Activated CD8-positive, alpha-beta memory T cell treated with anti-CD3 and anti-CD28 coated beads for 36 hours (primary cell): ENCODE results near the gene HCFC1R1. TPM values are rescaled to one million over a fixed set of nuclear protein-coding genes. Genes with fewer than 3 reads are reported as not detected.
"Not testable (repeated sequence)": the region's sequence is repeated elsewhere in the genome, so short reads cannot be mapped to it uniquely, and the experiment has no call there.

Source experiments
- CTCF ChIA-PET: fragments of 350-600 bp; sonication (Branson Sonifier 250); formaldehyde crosslinking; loops from one replicate; lab custom pipeline; 2021; ENCODE audit warnings: antibody characterized with exemption; lab: Charles Lee
- POLR2A ChIA-PET: fragments of 350-600 bp; sonication (Branson Sonifier 250); formaldehyde crosslinking; loops from one replicate; lab custom pipeline; 2021; ENCODE audit warnings: antibody characterized with exemption; lab: Charles Lee
- total RNA-seq, 2 experiments: library from RNA; stranded (reverse); gene quantifications; one replicate each; pipeline ENCODE4 v1.2.3, GENCODE V29; 2021

The HCFC1R1 gene
- total RNA-seq, 2 experiments from 2014 or later = 27.5 to 28.5 TPM

GRCh38 chr16:3059723-3060242 lies 36.0 kb upstream of the HCFC1R1 start:
- ChIA-PET POLR2A (interaction anchor here (0.7 to 1.5 kb wide), 2 partner anchors 15 to 69 kb away, joined by 3 to 9 read pairs; no protein-coding TSS in a partner anchor), CTCF (interaction anchor here (0.6 to 5.4 kb wide), 21 partner anchors 10 to 111 kb away, joined by 3 to 72 read pairs (median 7); partner anchors contain the start of gene ZSCAN10)

DNA sequence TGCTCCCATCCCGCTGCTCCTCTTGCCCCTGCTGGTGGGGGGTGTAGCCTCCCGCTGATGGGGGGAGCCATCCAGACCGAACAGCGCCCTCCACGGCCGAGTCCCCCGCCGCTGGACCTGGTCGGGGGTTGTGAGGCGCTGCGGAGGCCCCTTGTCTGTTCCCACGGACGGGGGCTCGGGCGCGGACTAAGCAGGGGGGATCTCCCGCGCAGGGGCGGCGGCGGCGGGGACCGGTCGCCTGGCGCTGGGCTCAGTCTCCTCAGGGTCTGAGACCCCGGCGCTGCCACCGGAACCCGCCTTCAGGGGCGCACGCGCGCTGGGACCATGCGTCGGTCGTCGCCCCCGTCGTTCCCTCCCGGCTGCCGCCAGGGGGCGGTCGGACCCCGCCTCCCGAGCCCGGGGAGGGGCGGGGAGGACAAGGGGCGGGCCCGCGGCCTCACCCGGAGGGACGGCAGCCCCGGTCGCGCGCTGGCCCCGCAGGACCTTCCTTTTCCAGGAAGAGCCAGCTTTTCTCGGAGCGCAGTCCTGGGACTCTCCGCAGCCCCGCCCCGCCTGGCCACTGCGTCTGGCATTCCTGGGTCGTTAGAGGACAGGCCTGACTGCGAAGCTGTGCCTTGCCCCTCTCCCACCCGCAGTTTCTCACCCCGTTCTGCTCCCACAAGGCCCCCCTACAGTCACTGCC lies 35.4 kb upstream of the HCFC1R1 start:
- CTCF ChIA-PET = interaction anchor here (0.6 to 5.4 kb wide), 34 partner anchors 8 to 154 kb away, joined by 3 to 72 read pairs (median 5); partner anchors contain the start of genes HCFC1R1, THOC6 and ZSCAN10

GRCh38 chr16:3058139-3059030 lies 34.6 kb upstream of the HCFC1R1 start:
- POLR2A ChIA-PET = interaction anchor here (0.5 to 1.5 kb wide), 9 partner anchors 9 to 92 kb away, joined by 3 to 9 read pairs (median 5); partner anchors contain the start of genes MMP25 and ZNF213

More for the DNA sequence above, 35.4 kb upstream of the HCFC1R1 start:
- POLR2A ChIA-PET = interaction anchor here (0.5 to 1.5 kb wide), 7 partner anchors 11 to 75 kb away, joined by 3 to 9 read pairs (median 5); partner anchors contain the start of genes MMP25 and ZNF213

DNA sequence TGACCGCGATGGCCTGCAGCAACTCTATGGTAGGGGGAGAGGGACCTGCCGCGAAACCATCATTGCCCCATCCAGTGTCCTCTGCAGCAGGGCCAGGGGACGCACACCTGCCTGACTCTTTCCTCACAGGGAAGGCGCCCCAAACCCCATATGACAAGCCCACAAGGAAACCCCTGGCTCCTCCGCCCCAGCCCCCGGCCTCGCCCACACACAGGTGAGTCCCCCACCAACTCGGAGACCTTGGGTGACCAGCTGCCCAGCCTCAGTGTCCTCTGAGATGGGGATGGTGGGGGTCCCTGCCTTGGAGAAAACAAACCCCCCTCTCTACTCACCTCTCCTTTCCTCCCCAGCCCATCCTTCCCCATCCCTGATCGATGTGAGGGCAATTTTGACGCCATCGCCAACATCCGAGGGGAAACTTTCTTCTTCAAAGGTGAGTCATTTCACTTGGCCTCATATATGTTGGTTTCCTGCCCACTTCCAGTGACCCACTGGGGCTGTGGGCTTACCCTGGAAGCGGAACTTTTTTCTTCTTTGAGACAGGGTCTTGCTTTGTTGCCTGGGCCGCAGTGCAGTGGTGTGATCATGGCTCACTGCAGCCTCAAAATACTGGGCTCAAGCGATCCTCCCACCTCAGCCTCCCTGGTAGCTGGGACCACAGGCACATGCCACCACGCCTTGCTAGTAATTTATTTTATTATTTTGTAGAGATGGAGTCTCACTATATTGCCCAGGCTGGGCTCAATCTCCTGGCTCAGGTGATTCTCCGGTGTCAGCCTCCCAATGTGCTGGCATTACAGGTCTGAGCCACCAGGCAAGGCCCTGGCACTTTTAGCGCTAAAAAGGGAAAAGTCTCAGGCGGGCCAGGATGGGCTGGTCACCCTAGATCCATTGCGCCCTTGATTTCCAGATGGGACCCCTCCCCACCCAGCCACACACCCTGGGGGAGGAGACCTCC lies 33.7 kb upstream of the HCFC1R1 start:
- ChIA-PET POLR2A (interaction anchor here (1.3 to 1.5 kb wide), 3 partner anchors 10 to 77 kb away, joined by 5 to 9 read pairs (median 9); partner anchors contain the start of gene ZNF213), CTCF (interaction anchor here (1.0 to 5.4 kb wide), 15 partner anchors 8 to 92 kb away, joined by 3 to 72 read pairs (median 11); partner anchors contain the start of gene ZSCAN10)

More at GRCh38 chr16:3058139-3059030, 34.6 kb upstream of the HCFC1R1 start:
- CTCF ChIA-PET = interaction anchor here (0.8 to 5.4 kb wide), 27 partner anchors 9 to 155 kb away, joined by 3 to 72 read pairs (median 5); partner anchors contain the start of genes HCFC1R1, THOC6 and ZSCAN10

GRCh38 chr16:3056336-3057180 lies 32.8 kb upstream of the HCFC1R1 start:
- POLR2A ChIA-PET = no interaction called here
- CTCF ChIA-PET = interaction anchor here (0.6 to 5.4 kb wide), 7 partner anchors 19 to 115 kb away, joined by 3 to 72 read pairs (median 3); no protein-coding TSS in a partner anchor

GRCh38 chr16:3055734-3056115 lies 32.0 kb upstream of the HCFC1R1 start:
- CTCF ChIA-PET = interaction anchor here (0.9 to 5.4 kb wide), 6 partner anchors 25 to 116 kb away, joined by 3 to 72 read pairs (median 4); partner anchors contain the start of gene ZNF213

DNA sequence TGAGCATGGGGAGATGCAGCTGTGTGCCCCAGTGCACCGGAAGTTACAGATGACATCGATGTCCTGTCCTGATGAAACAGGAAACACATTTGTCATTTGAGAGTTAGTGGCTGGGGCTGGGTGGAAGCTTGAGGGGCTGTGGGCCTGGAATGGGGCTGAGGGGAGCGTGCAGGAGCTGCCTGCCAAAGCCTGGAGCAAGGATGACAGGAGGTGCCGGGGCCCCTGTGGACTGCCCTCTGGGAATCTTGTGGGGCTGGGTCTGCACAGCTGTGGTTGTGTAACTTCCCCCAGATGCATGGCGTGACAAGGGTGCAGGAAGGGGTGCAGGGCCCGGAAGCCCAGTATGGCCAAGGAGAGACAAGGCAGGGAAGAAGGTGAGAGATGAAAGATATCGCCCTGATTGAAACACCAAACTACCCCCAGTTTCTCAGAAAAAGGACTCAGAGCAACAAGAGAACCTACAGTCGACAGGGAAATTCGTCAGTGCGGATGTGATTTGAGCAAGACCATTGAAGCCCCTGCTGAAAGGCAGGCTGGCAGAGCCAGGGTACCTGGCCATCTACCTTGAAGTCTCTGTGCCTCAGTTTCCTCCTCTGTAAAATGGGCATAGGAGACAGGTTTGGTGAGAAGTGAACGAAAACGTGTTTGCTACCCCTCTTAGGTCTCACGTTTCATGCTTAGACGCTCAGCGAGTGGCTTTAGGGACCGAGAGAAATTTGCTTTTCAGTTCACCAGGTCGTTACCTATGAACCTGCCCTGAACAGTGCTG lies 31.4 kb upstream of the HCFC1R1 start:
- CTCF ChIA-PET = interaction anchor here (0.8 to 5.4 kb wide), 4 partner anchors 23 to 79 kb away, joined by 3 to 72 read pairs (median 4); partner anchors contain the start of gene ZNF213
- POLR2A ChIA-PET = no interaction called here

More at GRCh38 chr16:3055734-3056115, 32.0 kb upstream of the HCFC1R1 start:
- POLR2A ChIA-PET = not testable (repeated sequence)

DNA sequence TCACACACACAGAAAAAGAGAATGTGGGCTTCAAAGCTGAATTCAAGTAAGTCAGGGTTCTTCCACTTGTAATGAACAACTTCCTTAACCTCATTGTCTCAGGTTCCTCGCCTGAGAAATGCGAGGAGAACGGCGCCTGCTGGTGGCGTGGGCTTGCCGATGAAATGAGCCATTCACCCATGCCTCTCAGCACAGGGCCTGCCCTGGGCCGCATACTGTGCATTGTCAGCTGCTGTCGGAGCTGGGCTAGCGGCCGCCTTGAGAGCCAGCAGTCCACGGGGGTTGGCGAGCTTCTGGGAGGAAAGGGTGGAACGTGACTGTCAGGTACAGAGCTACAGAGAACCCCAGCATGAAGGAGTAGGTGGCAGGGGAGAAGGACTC lies 29.6 kb upstream of the HCFC1R1 start:
- CTCF ChIA-PET, POLR2A ChIA-PET: not testable (repeated sequence)

DNA sequence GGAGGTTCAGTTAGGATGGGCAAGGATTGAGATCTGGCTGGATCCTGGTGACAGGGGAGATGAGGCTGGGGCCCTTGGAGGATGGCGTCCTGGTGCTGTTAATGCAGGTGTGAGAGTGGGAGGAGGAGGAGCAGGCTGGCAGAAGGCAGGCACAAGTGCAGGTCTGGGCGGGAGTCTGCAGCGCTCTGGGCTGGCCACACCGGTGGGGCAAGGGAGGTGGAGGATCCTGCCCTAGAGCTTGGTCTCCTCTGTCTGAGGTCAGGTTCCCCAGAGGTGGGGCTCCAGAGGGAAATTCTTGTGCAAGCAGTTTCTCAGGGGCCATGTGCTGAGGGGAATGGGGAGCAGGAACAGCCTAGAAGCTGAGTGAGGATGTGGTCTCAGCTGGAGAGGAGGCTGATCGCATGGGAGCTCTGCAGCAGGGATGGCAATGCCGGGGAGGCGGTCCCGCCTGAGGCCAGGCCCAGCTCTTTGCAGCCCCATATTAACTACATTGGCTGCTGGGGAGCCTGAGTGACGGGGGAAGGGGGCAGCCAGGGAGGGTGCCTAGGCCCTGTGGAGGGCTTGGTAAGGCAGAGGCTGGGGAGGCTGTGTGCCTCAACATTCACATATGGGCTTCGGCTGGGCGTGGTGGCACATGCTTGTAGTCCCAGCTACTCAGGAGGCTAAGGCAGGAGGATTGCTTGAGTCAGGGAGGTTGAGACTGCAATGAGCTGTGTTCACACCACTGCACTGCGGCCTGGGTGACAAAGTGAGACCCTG lies 29.0 kb upstream of the HCFC1R1 start:
- CTCF ChIA-PET = interaction anchor here (2.1 kb wide), 1 partner anchor 21 kb away, joined by 8 read pairs; no protein-coding TSS in a partner anchor
- POLR2A ChIA-PET = not testable (repeated sequence)

- CTCF ChIA-PET = interaction anchor here (0.7 to 2.1 kb wide), 7 partner anchors 13 to 78 kb away, joined by 3 to 8 read pairs (median 4); no protein-coding TSS in a partner anchor
- POLR2A ChIA-PET = interaction anchor here (0.5 to 0.9 kb wide), 3 partner anchors 13 to 1994 kb away, joined by 3 to 6 read pairs (median 4); partner anchors contain the start of gene IL32
Measured at GRCh38 chr16:3051494-3051893, 27.8 kb upstream of the HCFC1R1 start.

DNA sequence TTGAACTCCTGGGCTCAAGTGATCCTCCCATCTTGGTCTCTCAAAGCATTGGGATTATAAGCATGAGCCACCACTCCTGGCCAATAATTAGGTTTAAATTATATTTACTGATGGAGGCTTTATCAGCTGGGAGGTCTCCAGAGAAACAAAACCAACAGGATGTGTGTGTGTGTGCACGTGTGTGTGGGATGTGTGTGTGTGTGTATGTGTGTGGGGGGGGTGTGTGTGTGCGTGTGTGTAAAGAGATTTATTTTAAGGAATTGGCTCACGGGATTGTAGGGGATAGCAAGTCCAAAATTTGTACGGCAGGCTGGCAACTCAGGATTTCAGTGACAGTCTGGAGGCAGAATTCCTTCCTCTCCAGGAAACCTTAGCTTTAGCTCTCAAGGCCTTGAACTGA lies 27.3 kb upstream of the HCFC1R1 start:
- ChIA-PET POLR2A (interaction anchor here (0.5 kb wide), 1 partner anchor 1993 kb away, joined by 4 read pairs; no protein-coding TSS in a partner anchor), CTCF (interaction anchor here (0.7 to 3.1 kb wide), 7 partner anchors 7 to 79 kb away, joined by 3 to 13 read pairs (median 4); no protein-coding TSS in a partner anchor)

DNA sequence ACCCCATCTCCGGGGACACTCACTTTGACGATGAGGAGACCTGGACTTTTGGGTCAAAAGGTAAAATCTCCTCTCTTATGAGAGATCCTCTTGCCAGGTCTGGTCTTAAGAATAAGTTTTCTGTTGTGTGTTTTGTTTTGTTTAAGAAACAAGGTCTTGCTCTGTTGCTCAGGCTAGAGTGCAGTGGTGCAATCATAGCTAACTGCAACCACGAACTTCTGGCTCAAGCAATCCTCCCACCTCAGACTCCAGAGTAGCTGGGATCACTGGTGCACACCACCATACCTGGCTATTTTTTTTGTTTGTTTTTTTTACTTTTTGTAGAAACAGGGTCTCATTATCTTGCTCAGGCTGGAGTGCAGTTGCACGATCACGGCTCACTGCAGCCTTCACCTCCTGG lies 26.7 kb upstream of the HCFC1R1 start:
- ChIA-PET POLR2A (no interaction called here), CTCF (interaction anchor here (3.1 kb wide), 1 partner anchor 8 kb away, joined by 13 read pairs; no protein-coding TSS in a partner anchor)

- ChIA-PET CTCF (interaction anchor here (1.0 to 3.8 kb wide), 4 partner anchors 8 to 46 kb away, joined by 4 to 35 read pairs (median 14); no protein-coding TSS in a partner anchor), POLR2A (interaction anchor here (0.6 kb wide), 1 partner anchor 45 kb away, joined by 8 read pairs; no protein-coding TSS in a partner anchor)
Measured at GRCh38 chr16:3049921-3050481, 26.3 kb upstream of the HCFC1R1 start.

GRCh38 chr16:3047387-3047720 lies 23.6 kb upstream of the HCFC1R1 start:
- CTCF ChIA-PET = interaction anchor here (0.8 to 3.8 kb wide), 6 partner anchors 10 to 103 kb away, joined by 3 to 35 read pairs (median 4); no protein-coding TSS in a partner anchor
- POLR2A ChIA-PET = interaction anchor here (0.6 to 0.9 kb wide), 2 partner anchors 18 to 22 kb away, joined by 4 to 7 read pairs; partner anchors contain the start of gene IL32
